OCI-LY3 (cell line): ENCODE measurements around the gene CHST11.
A peak's percentile ranks its signal among the peaks of the same experiment; 100 is the strongest.

Source experiments
- H2AFZ ChIP-seq: fragments of 200-600, 300-600 bp; shearing (Covaris generic); 2 replicates; pipeline ENCODE4 v1.6.0; 2014; ENCODE audit warnings: antibody characterized with exemption, low read depth, low read length
- H3K27ac ChIP-seq: fragments of 200-600, 300-600 bp; sonication (generic); 2 replicates; pipeline ENCODE4 v1.5.1; 2014; ENCODE audit warnings: mild to moderate bottlenecking, low read length, moderate library complexity, mixed read lengths
- H3K27me3 ChIP-seq: fragments of 200-600, 300-600 bp; sonication (generic); 2 replicates; pipeline ENCODE4 v1.6.1; 2014; ENCODE audit warnings: low read depth, low read length, mixed read lengths
- H3K36me3 ChIP-seq: fragments of 200-600, 300-600 bp; sonication (generic); replicated peaks from 2 replicates; pipeline ENCODE3; 2014; ENCODE audit warnings: low read depth, low read length, mixed read lengths
- H3K4me1 ChIP-seq: fragments of 300-600, 200-600 bp; sonication (generic); 2 replicates; pipeline ENCODE4 v1.6.1; 2014; ENCODE audit warnings: low read length, mixed read lengths
- H3K4me2 ChIP-seq: fragments of 200-600, 300-600 bp; sonication (generic); 2 replicates; pipeline ENCODE4 v1.6.1; 2014; ENCODE audit warnings: low read length, mixed read lengths
- H3K4me3 ChIP-seq: fragments of 300-600, 200-600 bp; sonication (generic); 2 replicates; pipeline ENCODE4 v1.5.1; 2014; ENCODE audit warnings: antibody characterized with exemption, mild to moderate bottlenecking, low read length, moderate library complexity
- H3K79me2 ChIP-seq: fragments of 300-600, 200-600 bp; shearing (Covaris generic); 2 replicates; pipeline ENCODE4 v1.6.1; 2014; ENCODE audit warnings: mild to moderate bottlenecking, low read length, mixed read lengths
- H3K9ac ChIP-seq: fragments of 300-600, 200-600 bp; shearing (Covaris generic); 2 replicates; pipeline ENCODE4 v1.6.0; 2014; ENCODE audit warnings: mild to moderate bottlenecking, low read length, moderate library complexity
- H3K9me3 ChIP-seq: fragments of 200-600, 300-600 bp; shearing (Covaris generic); 2 replicates; pipeline ENCODE4 v1.6.1; 2014; ENCODE audit warnings: low read length, mixed read lengths; ENCODE audit not compliant: insufficient read depth
- H4K20me1 ChIP-seq: fragments of 200-600, 300-600 bp; sonication (generic); 2 replicates; pipeline ENCODE4 v1.6.1; 2016; ENCODE audit warnings: low read length, mixed read lengths; ENCODE audit not compliant: insufficient read depth
- EZH2phosphoT487 ChIP-seq: fragments of 200-600 bp; shearing (Covaris generic); IDR thresholded peaks from 2 replicates; pipeline ENCODE4 v1.6.1; 2018; ENCODE audit warnings: antibody characterized with exemption, mixed run types, low read depth
- TF ChIP-seq, protein P1 (sequence below): fragments of 200-600, 300-600 bp; sonication (generic); IDR thresholded peaks from 2 replicates; pipeline ENCODE4 v1.5.1; 2014; ENCODE audit warnings: antibody characterized with exemption, low read length, low read depth

The CHST11 gene

GRCh38 chr12:104456417-104456949 lies at the start of gene CHST11:
CHST11 (plus strand) TSS chr12:104456948.
- peaks cover 17% of the 10 kb centered on the region for H3K27me3 ChIP-seq
- peaks cover 9% of the 10 kb centered on the region; the same call in 1 of the 2 replicates for H3K79me2 ChIP-seq
- peak within 1 kb of the TSS; percentile 91 for H3K4me2 ChIP-seq
- peak within 1 kb of the TSS; percentile 81 for H3K9ac ChIP-seq
- H3K36me3 ChIP-seq: no peaks in the 10 kb centered on the region
- no peaks in the 10 kb centered on the region for H3K9me3 ChIP-seq
- no peaks in the 10 kb centered on the region for H4K20me1 ChIP-seq
- TF ChIP-seq, protein P1, sequence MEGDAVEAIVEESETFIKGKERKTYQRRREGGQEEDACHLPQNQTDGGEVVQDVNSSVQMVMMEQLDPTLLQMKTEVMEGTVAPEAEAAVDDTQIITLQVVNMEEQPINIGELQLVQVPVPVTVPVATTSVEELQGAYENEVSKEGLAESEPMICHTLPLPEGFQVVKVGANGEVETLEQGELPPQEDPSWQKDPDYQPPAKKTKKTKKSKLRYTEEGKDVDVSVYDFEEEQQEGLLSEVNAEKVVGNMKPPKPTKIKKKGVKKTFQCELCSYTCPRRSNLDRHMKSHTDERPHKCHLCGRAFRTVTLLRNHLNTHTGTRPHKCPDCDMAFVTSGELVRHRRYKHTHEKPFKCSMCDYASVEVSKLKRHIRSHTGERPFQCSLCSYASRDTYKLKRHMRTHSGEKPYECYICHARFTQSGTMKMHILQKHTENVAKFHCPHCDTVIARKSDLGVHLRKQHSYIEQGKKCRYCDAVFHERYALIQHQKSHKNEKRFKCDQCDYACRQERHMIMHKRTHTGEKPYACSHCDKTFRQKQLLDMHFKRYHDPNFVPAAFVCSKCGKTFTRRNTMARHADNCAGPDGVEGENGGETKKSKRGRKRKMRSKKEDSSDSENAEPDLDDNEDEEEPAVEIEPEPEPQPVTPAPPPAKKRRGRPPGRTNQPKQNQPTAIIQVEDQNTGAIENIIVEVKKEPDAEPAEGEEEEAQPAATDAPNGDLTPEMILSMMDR: peak; percentile 39
- no peak for TF ChIP-seq EZH2phosphoT487
- H3K4me3 ChIP-seq: peak within 1 kb of the TSS; percentile 86
- H3K27ac ChIP-seq: 0 out of 2 replicates have a peak within 1 kb of the TSS, but pooled peaks have one; percentile 15
- peaks cover 10% of the 10 kb centered on the region for H3K4me1 ChIP-seq
- peak within 1 kb of the TSS; percentile 78 for H2AFZ ChIP-seq

- Histone ChIP-seq H3K27ac (no peak overlapping the region), H3K4me1 (peaks cover 10% of the 10 kb centered on the region)
- TF ChIP-seq, protein P1: no peak
- TF ChIP-seq EZH2phosphoT487: no peak
Observed at GRCh38 chr12:104407438-104407837, 49.3 kb upstream of the CHST11 start.

GRCh38 chr12:104407922-104408321 lies 48.8 kb upstream of the CHST11 start:
- Histone ChIP-seq H3K9ac (no peak overlapping the region), H4K20me1 (no peaks in the 10 kb centered on the region), H3K4me3 (no peak overlapping the region), H3K4me1 (peaks cover 15% of the 10 kb centered on the region), H2AFZ (no peak overlapping the region), H3K79me2 (no peaks in the 10 kb centered on the region), H3K9me3 (no peaks in the 10 kb centered on the region), H3K27me3 (no peaks in the 10 kb centered on the region), H3K27ac (no peak overlapping the region), H3K36me3 (no peaks in the 10 kb centered on the region), H3K4me2 (no peak overlapping the region)
- TF ChIP-seq, protein P1: no peak

More at GRCh38 chr12:104407438-104407837, 49.3 kb upstream of the CHST11 start:
- no peak overlapping the region for H2AFZ ChIP-seq
- no peaks in the 10 kb centered on the region for H3K27me3 ChIP-seq
- no peaks in the 10 kb centered on the region for H4K20me1 ChIP-seq
- no peak overlapping the region for H3K4me2 ChIP-seq
- H3K79me2 ChIP-seq: no peaks in the 10 kb centered on the region
- H3K4me3 ChIP-seq: no peak overlapping the region
- H3K36me3 ChIP-seq: no peaks in the 10 kb centered on the region
- H3K9ac ChIP-seq: no peak overlapping the region
- H3K9me3 ChIP-seq: no peaks in the 10 kb centered on the region

DNA sequence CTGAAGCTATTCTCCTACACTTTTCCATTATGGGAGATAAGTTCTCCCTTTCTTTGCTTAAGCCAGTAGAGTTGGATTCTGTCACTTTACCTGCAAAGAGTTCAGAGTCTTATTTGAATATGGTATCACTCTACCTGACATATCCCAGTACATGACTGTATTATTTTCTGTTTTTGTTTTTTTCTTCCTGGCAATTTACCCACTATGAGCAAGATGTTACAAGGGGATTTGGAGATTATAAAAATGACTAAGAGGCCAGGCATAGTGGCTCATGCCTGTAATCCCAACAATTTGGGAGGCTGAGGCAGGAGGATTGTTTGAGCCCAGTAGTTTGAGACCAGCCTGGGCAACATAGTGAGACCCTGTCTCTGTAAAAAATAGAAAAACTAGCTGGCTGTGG lies 46.4 kb upstream of the CHST11 start:
- no peak overlapping the region for H3K27ac ChIP-seq

More for the DNA sequence above, 46.4 kb upstream of the CHST11 start:
- Histone ChIP-seq H4K20me1 (no peaks in the 10 kb centered on the region), H3K4me2 (no peak overlapping the region), H3K79me2 (no peaks in the 10 kb centered on the region), H3K27me3 (peaks cover 11% of the 10 kb centered on the region), H3K9me3 (no peaks in the 10 kb centered on the region), H3K4me1 (peaks cover 16% of the 10 kb centered on the region), H3K36me3 (no peaks in the 10 kb centered on the region), H3K9ac (no peak overlapping the region), H2AFZ (no peak overlapping the region), H3K4me3 (no peak overlapping the region)
- TF ChIP-seq, protein P1: no peak
- TF ChIP-seq EZH2phosphoT487: no peak
